Erythroblast (primary cell): ENCODE data around the gene EFCAB13.

Experiments
- GATA1 ChIP-seq: IDR thresholded peaks from 2 replicates; pipeline ENCODE4 v1.6.1; 2011; ENCODE audit warnings: low read depth, mild to moderate bottlenecking, control low read depth, low read length, moderate library complexity
- POLR2A ChIP-seq: IDR thresholded peaks from 2 replicates; pipeline ENCODE4 v1.6.1; 2011; ENCODE audit warnings: mild to moderate bottlenecking, low read length

GRCh38 chr17:47427985-47428384 is 104.2 kb downstream of the EFCAB13 start:
- TF ChIP-seq POLR2A: no peak
- TF ChIP-seq GATA1: no peak
